GM21786 (cell line): ENCODE data around the gene RFX8.
"Not testable (repeated sequence)": the region's sequence is repeated elsewhere in the genome, so short reads cannot be mapped to it uniquely, and the experiment has no call there.

Source experiments
- ATAC-seq: cut with Tn5 transposase; IDR thresholded peaks from one replicate; pipeline ENCODE4 v1.9.1; 2021; ENCODE audit not compliant: unreplicated experiment

RFX8 gene

GRCh38 chr2:101486994-101487393 lies 12.1 kb upstream of the RFX8 start:
- ATAC-seq = no peak

GRCh38 chr2:101486258-101486701 lies 11.4 kb upstream of the RFX8 start:
- no peak for ATAC-seq

DNA sequence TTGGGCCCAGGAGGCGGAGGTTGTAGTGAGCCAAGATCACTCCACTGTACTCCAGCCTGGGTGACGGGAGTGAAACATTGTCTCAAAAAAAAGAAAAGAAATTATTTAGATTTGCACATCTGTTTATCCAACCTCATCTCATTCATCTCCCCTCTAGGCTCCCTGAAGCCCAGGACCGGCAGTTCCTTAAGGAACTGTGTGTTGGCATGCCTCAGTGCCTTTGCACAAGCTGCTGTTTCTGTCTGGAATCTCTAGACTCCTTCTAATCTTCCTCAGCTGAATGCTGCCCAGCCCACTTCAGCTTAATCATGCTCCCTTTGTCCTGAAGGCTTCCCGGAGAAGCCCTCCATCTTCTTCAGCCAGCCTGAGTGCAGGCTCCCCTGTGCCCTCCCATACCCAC lies 10.9 kb upstream of the RFX8 start:
- ATAC-seq = no peak

- no peak for ATAC-seq
These were observed 5.9 kb upstream of the RFX8 start for GRCh38 chr2:101480764-101481163.

GRCh38 chr2:101479810-101480209 lies 4.9 kb upstream of the RFX8 start:
- no peak for ATAC-seq

DNA sequence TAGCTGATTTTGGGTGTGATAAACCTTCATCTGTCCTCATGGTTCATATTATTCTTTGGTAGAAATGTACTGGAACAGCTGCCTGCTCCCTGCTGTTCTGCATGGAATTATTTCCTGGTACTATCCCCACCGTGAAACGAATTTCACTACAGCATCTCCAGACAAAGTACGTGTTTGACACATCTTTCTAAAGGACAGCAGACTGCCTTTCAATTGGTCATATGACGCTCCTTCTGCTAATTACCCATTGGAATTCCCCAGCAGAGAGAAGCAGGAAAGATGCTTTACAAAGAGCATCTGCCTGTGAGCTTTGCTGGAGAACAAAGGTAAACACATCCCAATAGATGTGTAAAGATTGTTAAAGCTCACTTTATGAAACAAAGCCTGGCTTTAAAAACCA lies 4.4 kb upstream of the RFX8 start:
- ATAC-seq = no peak

- ATAC-seq = no peak
These were observed 3.5 kb upstream of the RFX8 start for GRCh38 chr2:101478181-101479001.

GRCh38 chr2:101477556-101477955 lies 2.6 kb upstream of the RFX8 start:
- ATAC-seq = no peak

GRCh38 chr2:101476605-101477208 lies 1.8 kb upstream of the RFX8 start:
- no peak for ATAC-seq

- ATAC-seq = no peak
These were observed 806 bp downstream of the RFX8 start for GRCh38 chr2:101473911-101474701.

GRCh38 chr2:101473591-101473910 lies 1.4 kb downstream of the RFX8 start:
- no peak for ATAC-seq

DNA sequence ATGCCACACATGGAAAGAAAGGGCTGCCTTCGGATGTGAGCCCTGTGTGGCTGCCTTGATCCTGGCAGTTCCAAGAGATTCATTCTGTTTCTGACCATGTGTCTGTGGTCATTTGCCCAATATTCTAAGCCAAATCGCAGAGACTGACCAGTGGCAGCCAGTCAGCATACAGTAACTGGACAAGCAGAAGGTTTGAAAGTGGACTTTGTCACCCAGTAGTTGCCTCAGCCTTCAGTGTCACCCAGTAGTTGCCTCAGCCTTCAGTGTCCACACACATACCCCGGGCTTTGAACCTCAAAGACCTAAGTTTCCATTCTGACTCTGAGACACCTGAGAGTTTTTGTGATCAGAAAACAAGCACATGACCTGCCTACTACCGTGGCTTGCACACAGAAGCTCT lies 5.0 kb downstream of the RFX8 start:
- no peak for ATAC-seq

DNA sequence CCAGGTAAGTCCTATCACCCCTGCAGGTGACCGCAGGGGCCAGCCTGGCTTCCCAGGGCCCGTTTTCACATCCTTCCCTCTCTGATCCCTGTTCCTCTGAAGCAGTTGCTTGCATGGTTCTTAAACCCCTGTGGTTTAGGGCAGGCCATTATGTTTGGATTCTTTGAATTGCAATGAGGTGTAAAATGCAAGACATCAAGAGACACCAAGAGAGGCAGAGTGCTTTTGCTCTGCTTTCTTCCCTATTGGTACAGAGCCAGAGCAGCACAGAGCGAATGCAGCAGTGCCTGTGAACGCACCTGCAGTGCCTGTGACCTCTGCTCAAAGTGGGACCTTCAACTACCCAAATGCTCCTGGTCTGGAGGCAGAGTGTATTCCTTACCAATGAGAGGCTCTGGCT lies 7.6 kb downstream of the RFX8 start:
- no peak for ATAC-seq

GRCh38 chr2:101466426-101466825 lies 8.5 kb downstream of the RFX8 start:
- ATAC-seq = no peak

GRCh38 chr2:101464841-101465240 lies 10.1 kb downstream of the RFX8 start:
- no peak for ATAC-seq

- no peak for ATAC-seq
These were observed 10.8 kb downstream of the RFX8 start for GRCh38 chr2:101463911-101464641.

GRCh38 chr2:101463421-101463820 lies 11.5 kb downstream of the RFX8 start:
- no peak for ATAC-seq

- no peak for ATAC-seq
These were observed 13.5 kb downstream of the RFX8 start for GRCh38 chr2:101461381-101461780.

GRCh38 chr2:101454408-101454807 lies 20.5 kb downstream of the RFX8 start:
- not testable (repeated sequence) for ATAC-seq

- ATAC-seq = no peak
These were observed 23.9 kb downstream of the RFX8 start for GRCh38 chr2:101450965-101451364.

GRCh38 chr2:101446869-101447268 lies 28.0 kb downstream of the RFX8 start:
- no peak for ATAC-seq
